Pons (tissue), 1 donor: ENCODE measurements around the gene ANP32E.
A peak's percentile ranks its signal among the peaks of the same experiment; 100 is the strongest.
"Not testable (repeated sequence)": the region's sequence is repeated elsewhere in the genome, so short reads cannot be mapped to it uniquely, and the experiment has no call there.

Source experiments
- DNase-seq: peaks from one replicate; pipeline ENCODE4 v3.0.0-alpha.2; 2016; ENCODE audit warnings: low spot score

ANP32E gene

DNA sequence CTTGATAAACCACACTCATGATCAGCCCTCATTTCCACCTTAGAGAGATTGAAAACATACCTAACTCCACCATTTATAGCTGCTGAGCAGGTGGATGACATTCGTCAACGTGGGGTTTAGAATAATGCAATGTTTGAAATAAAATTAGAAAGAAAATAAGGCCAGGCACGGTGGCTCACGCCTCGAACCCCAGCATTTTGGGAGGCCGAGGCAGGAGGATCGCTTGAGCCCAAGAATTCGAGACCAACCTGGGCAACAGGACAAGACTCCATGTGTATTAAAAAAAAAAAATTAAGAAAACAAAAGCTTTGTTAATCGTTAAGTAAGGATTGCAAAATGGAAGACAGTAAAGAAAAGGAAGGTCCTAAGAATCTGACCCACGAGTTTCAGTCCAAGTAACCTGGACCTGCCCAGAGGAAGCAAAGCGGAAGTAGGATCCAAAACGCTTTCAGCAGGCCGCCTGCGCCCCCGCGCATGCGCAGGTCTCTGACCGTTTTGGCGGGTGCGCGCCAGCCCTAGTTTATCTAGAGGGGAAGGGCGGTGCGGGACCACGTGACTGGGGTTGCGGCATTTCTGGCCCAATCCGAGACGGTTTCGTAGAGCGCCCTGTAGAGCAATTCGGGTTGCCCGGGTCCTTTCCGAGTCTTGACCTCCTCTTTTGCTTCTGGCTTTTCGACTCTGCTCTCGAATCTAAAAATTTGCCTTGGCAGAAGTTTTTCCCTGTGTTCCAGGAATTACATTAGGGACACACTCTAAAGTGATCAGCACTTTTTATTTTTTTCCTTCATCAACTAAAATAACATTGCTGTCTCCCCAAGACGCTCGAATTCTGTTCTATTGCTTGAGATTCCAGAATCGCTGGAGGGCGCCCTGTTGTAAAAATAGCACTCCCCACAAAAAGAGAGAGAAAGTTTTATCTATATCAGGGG, 22.5 kb downstream of the ANP32E start:
- peak; percentile 95 for DNase-seq

DNA sequence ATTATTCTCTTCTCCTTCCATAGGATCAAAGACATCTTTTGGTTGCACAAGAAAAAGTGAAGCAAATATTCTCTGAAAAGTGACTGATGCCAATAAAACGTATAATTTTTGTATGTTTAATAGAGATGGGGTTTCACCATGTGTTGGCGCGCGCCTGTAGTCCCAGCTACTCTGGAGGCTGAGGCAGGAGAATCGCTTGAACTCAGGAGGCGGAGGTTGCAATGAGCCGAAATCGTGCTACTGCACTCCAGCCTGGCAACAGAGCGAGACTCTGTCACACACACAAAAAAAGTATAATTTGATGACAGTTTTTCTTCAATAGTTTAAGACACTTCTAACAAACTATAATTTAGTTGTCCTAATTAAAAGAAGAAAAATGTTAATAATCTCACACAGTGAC, 23.8 kb downstream of the ANP32E start:
- no peak for DNase-seq

DNA sequence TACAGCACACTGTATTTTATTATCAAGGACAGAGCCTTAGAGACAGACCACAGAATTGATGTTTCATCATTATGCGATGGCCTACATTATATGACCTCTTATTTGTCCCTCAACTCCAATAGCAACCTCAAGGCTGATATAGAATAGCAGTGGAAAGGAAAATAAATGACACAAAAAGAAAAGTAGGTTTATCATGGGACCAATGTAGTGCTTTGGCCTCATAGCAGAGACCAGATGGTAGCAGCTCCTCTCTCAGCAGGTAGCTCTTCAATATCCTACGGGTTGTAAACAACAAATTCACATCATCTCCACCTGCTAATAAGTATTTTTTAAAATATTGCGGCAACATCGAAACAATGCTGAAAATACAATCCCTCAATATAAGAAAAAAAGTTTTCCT, 25.2 kb downstream of the ANP32E start:
- DNase-seq: no peak

DNA sequence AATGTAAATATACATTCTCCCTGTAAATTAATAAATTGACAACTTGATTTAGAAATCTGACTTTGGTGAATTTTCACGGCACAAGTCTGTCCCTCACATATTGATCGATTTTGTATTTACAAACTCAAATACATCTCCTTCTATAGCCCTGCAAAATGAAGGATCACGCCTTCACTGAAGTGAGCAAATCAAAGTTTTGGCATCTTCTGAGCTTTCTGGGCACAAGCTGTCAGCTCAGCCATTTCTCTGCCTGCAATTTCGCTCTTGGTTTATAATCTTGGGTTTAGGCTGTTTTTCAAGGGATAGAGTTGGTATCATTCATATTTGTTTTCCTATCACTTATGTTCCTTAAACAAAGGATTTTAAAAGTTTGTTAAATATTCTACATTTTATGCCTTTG, 25.8 kb downstream of the ANP32E start:
- no peak for DNase-seq

DNA sequence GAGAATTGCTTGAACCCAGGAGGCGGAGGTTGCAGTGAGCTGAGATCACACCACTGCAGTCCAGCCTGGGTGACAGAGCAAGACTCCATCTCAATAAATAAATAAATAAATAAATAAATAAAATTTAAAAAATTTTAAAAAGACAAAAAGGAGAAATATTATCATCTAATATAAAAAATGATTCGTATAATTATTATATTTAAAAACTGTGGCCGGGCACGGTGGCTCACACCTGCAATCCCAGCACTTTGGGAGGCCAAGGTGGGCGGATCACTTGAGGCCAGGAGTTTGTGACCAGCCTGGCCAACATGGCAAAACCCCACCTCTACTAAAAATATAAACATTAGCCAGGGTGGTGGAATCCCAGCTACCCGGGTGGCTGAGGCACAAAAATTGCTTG, 27.5 kb downstream of the ANP32E start:
- DNase-seq: not testable (repeated sequence)

DNA sequence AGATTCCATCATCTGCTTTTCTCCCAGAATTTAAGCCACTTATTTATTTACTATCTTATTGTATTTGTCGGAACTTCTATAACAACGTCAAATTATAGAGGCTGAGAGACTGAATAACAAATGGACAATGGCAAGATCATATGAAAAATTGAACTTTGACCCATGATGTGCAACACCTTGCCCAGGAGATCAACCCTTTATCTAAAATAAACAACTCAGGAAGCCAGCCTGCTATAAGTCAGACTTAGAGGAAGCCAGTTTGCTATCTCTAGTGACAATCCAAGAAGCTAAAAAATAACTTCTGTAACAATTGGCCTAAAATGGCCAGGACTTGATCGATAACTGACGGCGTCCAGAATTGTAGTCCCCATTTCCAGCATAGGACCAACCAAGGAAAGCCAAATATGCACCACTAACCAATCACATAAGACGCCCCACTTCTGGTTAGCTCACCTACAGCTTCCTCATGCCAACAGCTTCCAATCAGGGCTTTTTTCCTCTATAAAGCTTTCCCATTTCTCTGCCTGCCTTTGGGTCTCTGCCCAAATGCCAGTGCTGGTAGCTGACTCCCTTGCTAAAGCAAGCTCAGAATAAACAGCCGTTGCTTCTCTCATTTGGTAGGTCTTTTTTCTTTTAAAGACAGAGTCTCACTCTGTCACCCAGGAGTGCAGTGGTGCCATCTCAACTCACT, 28.5 kb downstream of the ANP32E start:
- DNase-seq: no peak

DNA sequence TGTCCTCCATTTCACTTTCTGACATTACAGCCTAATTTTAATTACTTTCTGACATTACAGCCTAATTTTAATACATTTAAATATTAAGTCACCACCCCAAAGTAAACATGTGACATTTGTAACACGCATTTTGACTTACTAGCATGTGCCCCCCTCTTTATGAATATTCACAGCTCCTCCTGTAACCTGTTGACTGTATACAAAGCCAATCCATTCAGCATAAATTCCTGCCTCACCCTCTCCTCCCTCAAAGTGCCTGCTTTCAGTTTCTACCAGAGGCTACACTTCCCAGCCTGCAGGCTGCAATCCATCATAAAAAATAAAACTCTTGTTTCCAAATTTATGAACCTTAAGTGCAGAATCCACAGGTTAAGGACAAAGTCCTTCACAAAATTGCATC, 39.5 kb downstream of the ANP32E start:
- no peak for DNase-seq

DNA sequence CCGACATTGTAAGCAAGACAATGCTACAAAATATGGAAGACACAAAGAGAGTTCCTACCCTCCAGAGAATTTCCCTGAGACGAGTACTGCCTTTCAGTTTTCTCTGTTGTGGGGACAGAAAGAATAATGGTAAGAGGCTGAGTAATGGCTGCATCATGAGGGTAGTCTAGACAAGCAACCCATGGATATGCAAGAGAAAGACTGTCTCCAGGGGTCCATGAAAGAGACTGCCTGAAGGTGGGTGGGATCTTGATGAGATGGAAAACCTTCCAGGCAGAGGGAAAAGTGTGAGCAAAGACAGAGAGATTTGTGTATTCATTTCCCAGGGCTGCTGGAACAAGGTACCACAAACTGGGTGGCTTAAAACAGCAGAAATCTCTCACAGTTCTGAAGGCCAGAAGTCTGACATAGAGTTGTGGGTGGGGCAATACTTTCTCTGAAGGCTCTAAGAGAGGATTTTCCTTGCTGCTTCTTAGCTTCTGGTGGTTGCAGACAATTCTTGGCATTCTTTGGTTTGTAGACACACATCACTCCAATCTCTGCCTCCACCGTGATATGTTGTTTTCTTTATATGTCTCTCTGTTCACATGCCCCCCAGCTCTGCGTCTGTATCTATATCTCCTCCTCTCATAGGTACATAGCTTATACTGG, 41.4 kb downstream of the ANP32E start:
- no peak for DNase-seq

DNA sequence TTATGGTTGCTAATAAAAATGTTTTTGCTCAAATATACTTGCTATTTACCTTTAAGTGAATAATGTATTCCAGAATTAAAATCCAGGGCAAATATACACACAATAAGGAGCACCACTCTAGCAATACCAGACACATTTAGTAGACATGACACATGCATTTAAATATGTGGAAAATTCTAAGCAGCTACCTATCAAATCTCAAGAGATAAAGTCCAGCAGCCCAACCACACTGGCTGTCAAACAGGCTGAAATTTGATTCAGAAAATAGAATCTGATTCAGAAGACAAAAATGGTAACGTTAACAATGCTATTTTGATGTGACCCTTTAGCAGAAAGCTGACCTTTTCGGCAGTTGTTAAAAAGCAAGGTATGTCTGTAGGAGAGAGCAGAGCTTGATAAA, 43.9 kb downstream of the ANP32E start:
- no peak for DNase-seq

DNA sequence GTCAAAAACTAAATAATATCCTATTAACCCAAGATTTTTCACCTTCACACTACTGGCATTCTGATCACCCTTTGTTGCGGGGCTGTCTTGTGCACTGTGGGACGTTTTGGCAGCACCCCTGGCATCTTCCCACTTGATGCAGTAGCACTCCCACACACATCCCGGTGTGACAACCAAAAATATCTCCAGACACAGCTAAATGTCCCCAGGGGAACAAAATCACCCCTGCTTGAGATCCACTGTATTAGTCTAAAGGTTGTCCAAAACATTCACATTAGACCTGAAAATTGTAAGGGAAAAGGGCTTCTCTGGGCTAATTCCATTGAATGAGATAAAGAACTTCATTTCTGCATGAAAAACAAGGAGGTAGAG, 48.4 kb downstream of the ANP32E start:
- no peak for DNase-seq

DNA sequence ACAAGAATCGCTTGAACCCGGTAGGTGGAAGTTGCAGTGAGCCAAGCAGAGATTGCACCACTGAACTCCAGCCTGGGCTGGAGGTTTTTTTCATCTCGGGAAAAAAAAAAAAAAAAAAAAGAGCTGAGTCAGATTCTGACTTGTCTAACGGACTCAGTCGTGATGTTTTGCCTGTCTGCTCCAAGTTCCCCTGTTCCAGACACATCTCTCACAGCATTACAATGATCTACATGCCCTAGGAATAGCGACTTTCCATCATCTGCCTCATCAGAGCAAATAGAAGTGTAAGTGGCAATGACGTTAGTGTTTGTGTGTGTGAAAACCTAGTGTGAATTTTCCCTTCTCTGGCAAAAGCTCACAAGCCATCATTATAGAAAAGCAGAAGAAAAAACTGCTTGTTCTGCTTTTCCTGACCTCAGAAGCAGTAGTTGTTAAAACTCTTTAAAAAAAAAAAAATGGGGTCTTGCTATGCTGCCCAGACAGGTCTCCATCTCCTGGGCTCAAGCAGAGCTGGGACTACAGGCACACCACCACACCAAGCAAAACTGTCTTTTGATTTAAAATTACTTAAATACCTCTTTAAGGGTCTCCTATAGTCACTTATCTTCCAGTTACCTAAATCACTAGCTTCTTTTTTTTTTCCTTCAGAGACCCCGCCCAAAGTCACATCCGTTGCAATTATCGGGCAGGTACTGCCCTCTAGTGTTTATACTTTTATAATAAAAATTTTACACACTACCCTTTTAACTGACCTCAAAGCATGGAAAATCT, 48.9 kb downstream of the ANP32E start:
- DNase-seq: peak; percentile 84

DNA sequence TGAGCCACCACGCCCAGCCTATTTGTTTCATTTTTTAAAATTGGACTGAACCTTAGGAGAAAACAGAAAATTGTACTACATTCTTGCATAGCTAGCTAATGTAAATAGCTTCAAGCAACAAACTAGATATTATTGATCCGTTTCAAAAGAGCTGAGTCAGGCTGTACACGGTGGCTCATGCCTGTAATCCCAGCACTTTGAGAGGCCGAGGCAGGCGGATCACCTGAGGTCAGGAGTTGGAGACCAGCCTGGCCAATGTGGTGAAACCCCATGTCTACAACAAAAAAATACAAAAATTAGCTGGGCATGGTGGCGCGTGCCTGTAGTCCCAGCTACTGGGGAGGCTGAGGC, 49.5 kb downstream of the ANP32E start:
- not testable (repeated sequence) for DNase-seq

DNA sequence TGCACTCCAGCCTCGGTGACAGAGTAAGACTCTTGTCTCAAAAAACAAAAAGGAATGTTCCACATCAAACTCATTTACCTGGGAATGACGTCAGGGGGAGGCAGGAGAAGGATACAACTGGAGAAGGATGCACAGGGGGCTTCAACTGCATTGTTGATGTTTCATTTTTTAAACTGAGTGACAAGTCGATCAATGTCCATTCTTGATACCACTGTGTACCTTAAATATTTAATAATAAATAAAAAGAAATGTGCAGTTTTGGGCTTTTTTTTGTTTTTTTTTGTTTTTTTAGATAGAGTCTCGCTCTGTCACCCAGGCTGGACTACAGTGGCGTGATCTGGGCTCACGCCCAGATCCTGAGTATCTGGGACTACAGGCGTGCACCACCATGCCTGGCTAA, 50.4 kb downstream of the ANP32E start:
- DNase-seq: no peak

DNA sequence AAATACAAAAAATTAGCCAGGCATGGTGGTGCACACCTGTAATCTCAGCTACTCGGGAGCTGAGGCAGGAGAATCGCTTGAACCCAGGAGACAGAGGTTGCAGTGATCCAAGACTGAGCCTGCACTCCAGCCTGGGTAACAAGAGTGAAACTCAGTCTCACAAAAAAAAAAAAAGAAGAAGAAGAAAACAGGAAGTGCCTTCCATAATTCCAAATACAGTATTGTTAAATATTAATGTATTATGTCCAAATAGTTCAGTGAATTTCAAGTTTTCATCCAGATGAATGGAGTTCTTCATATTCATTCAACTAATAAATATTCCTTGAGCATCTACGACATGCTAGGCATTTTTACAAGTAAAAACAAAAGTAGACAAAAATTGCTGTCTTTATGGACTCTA, 52.9 kb downstream of the ANP32E start:
- DNase-seq: no peak

DNA sequence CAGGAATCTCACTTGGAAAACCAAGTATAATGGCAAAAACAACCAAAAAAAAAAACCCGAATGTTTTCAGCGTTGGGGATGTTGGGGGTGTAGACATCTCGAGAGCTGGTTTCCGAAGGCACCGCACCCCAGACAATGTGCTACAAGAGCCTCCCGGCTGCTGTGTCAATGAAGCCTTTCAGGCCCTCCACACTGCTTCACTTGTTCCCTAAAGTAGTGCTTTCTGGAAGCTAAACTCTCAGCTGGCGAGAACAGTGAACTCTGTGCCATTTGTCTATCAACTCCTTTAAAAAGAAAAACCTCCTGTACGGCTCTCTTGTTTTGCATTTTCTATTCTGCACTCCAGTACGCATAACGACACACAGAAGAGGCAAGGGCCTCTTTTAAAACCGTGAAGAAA, 53.7 kb downstream of the ANP32E start:
- peak; percentile 96 for DNase-seq

DNA sequence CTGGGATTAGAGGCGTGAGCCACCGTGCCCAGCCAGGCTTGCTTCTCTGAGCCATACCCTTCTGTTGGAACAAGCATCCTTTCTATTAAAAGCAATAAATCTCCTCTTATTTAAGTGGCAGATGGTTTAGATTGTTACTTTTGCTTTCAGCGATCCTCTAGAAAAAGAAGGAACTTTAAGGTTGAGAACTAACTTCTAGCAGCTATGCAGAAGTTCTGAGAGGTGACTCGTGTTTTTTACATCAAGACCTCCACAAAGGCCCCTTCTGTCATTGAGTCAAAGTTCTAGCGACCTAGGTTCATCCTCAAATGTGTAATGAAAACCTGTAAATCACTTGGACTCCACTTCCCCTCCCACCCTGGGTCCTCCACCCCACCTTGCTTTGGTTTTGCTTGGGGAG, 55.4 kb downstream of the ANP32E start:
- no peak for DNase-seq

DNA sequence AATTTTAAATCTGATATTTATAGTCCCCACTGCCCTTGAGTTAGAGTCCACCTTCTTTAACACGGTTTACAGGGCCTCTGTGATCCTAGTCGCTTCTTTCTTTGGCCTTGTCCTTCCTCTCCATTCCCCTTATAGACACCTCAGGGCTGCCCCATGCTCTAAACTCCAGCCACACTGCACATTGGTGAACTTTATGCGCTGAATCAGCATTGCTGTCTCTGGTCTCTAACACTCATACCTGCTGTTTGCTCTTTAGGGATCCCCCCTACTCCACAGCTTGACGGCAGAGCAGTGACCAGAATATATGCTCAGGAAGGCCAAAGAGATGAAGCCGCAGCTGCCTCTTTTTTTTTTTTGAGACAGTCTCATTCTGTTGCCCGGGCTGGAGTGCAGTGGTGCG, 56.0 kb downstream of the ANP32E start:
- DNase-seq: no peak

DNA sequence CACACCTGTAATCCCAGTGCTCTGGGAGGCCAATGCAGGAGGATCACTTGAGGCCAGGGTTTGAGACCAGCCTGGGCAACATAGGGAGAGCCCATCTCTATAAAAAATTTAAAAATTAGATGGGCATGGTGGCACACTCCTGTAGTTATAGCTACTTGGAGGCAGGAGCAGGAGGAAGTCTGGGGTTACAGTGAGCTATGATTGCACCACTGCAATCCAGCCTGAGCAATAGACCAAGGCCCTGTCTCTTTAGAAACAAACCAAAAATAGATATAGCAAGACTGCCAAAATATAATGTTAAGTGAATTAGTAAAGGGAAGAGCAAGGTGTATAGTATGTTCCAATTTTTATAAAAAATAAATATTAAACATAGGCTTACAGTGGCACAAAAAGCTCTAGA, 57.4 kb downstream of the ANP32E start:
- no peak for DNase-seq

DNA sequence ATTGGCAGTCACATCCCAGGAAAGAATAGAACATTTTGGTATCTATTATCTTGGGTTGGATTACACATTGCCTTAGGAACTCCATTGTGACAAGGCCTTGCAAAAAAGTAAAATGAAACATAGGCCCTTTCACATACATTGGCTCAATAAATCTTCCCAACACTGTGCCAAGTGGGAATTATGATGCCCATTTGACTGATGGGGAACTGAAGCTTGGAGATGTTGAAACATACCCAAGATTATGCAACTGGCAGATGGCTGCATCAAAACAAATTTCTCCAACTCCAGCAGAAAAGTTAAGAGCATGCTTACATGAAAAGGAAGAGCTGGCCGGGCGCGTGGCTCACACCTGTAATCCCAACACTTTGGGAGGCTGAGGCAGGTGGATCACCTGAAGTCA, 59.3 kb downstream of the ANP32E start:
- no peak for DNase-seq

DNA sequence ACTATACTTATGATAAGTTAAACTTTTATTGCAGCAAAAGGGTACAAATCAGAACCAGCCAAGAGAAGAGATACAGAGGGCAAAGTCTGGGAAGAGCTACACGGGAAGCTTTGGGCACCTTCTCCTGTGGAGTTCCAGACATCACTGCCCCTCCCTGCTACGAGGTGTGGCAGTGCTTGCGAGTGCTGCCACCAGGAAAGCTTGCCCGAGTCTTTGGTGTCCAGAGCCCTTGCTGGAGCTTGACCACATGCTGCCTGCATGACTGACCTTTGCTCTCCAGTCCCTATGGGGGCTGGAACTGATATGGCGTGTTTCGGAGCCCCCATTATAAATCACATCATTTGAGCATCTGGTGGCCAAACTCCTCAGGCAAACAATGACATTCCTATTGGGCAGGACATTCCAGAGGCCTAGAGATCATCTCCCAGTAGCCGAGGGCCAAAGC, 62.7 kb downstream of the ANP32E start:
- no peak for DNase-seq

DNA sequence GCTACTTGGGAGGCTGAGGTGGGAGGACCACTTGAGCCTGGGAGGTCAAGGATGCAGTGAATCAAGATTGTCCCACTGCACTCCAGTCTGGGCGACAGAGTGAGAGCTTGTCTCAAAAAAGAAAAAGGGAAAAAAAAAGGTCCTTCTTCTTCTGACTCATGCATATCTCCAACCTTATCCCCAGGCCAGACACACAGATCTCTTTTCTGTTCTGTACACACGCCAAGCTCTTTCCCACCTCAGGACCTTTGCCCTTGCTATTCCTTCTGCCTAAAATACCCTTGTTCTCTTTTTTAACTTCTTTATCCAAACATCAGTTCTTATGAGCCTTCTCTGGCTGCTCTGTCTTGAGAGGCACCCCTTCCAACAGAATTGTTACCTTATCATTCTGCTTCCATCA, 64.1 kb downstream of the ANP32E start:
- no peak for DNase-seq

DNA sequence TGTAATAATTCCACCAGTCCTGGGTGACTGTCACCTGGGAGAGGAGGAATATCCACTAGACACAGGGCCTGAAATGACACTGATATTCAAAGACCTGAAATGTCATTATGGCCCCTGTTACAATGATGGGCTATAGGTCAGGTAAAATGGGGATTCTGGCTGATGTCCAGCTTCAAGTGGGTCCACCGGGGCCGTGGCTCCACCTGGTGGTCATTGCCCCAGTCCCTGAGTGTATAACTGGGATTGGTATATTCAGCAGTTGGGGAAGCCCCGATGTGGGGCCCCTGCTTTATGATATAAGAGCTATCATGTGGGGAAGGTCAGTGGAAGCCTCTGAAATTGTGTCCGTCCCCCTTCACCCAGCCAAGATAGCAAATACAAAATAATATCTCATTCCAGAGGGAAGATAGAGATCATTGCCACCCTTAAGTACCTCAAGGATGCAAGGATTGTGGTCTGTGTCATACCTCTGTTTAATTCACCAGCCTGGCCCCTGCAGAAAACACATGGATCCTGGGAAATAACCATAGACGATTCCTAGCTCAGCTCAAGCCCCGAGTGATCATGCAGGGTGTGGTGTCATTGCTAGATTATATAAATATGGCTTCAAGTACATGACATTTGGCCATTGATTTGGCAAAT, 66.8 kb downstream of the ANP32E start:
- DNase-seq: no peak
